ENCODE measurements around the gene UROS. TPM values are rescaled to one million over a fixed set of nuclear protein-coding genes. Genes with fewer than 3 reads are reported as not detected.

The UROS gene
- total and polyA plus RNA-seq, 2 experiments from 2014 or later = 55.7 to 80.4 TPM

GRCh38 chr10:125797424-125797823, 25.6 kb downstream of the UROS start:
- Histone ChIP-seq H3K36me3 (replicated peaks; ENCODE audit: insufficient read depth, low read depth) (no peaks in the 10 kb centered on the region), H4K20me1 (ENCODE audit: insufficient read depth, poor library complexity, severe bottlenecking) (no peaks in the 10 kb centered on the region)

GRCh38 chr10:125795637-125796190, 27.3 kb downstream of the UROS start:
- Histone ChIP-seq H3K79me2 (no peaks in the 10 kb centered on the region), H2AFZ (no peak overlapping the region), H3K4me2 (no peak overlapping the region), H3K4me1 (ENCODE audit: insufficient read depth) (peaks cover 4% of the 10 kb centered on the region), H3K9me3 (ENCODE audit: low read depth) (no peaks in the 10 kb centered on the region), H3K9me2 (replicated peaks; ENCODE audit: insufficient read depth) (no peaks in the 10 kb centered on the region), H3K27ac (no peak overlapping the region), H3K36me3 (replicated peaks; ENCODE audit: insufficient read depth, low read depth) (no peaks in the 10 kb centered on the region), H3K27me3 (no peaks in the 10 kb centered on the region), H3K4me3 (no peak overlapping the region), H4K20me1 (ENCODE audit: insufficient read depth, poor library complexity, severe bottlenecking) (no peaks in the 10 kb centered on the region)
- DNase-seq (ENCODE audit: low spot score) = no peak
- TF ChIP-seq EZH2phosphoT487 (IDR thresholded peaks at IDR 0.05; ENCODE audit: low read depth, severe bottlenecking, unreplicated experiment) = no peak
- no peak for TF ChIP-seq CTCF (IDR thresholded peaks at IDR 0.05; ENCODE audit: poor library complexity)
- TF ChIP-seq EZH2 (IDR thresholded peaks at IDR 0.05; ENCODE audit: borderline replicate concordance) = no peak
- WGBS (ENCODE audit: low lambda C conversion rate, missing lambda C conversion rate) = 80% methylated on average over 8 of the region's 8 CpGs

More at GRCh38 chr10:125797424-125797823, 25.6 kb downstream of the UROS start:
- Histone ChIP-seq H3K79me2 (no peaks in the 10 kb centered on the region), H3K4me1 (ENCODE audit: insufficient read depth) (peaks cover 4% of the 10 kb centered on the region), H3K4me2 (no peak overlapping the region), H3K27me3 (no peaks in the 10 kb centered on the region), H2AFZ (no peak overlapping the region), H3K9me3 (ENCODE audit: low read depth) (no peaks in the 10 kb centered on the region), H3K9me2 (replicated peaks; ENCODE audit: insufficient read depth) (no peaks in the 10 kb centered on the region), H3K4me3 (no peak overlapping the region), H3K27ac (no peak overlapping the region)
- WGBS (ENCODE audit: low lambda C conversion rate, missing lambda C conversion rate) = 86% methylated on average over 8 of the region's 8 CpGs
- TF ChIP-seq EZH2phosphoT487 (IDR thresholded peaks at IDR 0.05; ENCODE audit: low read depth, severe bottlenecking, unreplicated experiment) (no peak), EZH2 (IDR thresholded peaks at IDR 0.05; ENCODE audit: borderline replicate concordance) (no peak), CTCF (IDR thresholded peaks at IDR 0.05; ENCODE audit: poor library complexity) (no peak)
- no peak for DNase-seq (ENCODE audit: low spot score)

- Histone ChIP-seq H3K4me1 (ENCODE audit: insufficient read depth) (peaks cover 4% of the 10 kb centered on the region), H4K20me1 (ENCODE audit: insufficient read depth, poor library complexity, severe bottlenecking) (no peaks in the 10 kb centered on the region), H3K4me3 (no peak overlapping the region), H3K4me2 (no peak overlapping the region), H3K79me2 (no peaks in the 10 kb centered on the region), H3K27ac (no peak overlapping the region), H3K9me3 (ENCODE audit: low read depth) (no peaks in the 10 kb centered on the region), H3K9me2 (replicated peaks; ENCODE audit: insufficient read depth) (no peaks in the 10 kb centered on the region), H3K36me3 (replicated peaks; ENCODE audit: insufficient read depth, low read depth) (no peaks in the 10 kb centered on the region), H2AFZ (no peak overlapping the region), H3K27me3 (no peaks in the 10 kb centered on the region)
- TF ChIP-seq CTCF (IDR thresholded peaks at IDR 0.05; ENCODE audit: poor library complexity) (no peak), EZH2phosphoT487 (IDR thresholded peaks at IDR 0.05; ENCODE audit: low read depth, severe bottlenecking, unreplicated experiment) (no peak), EZH2 (IDR thresholded peaks at IDR 0.05; ENCODE audit: borderline replicate concordance) (no peak)
- no peak for DNase-seq (ENCODE audit: low spot score)
- 92% methylated on average over 2 of the region's 2 CpGs for WGBS (ENCODE audit: low lambda C conversion rate, missing lambda C conversion rate)
Observed at GRCh38 chr10:125795128-125795527, 27.9 kb downstream of the UROS start.
